C4-2B (cell line): Measurements from ENCODE around the gene QDPR.

ENCODE experiments used
- ZFX ChIP-seq: fragments of 450-650 bp; IDR thresholded peaks from 2 replicates; pipeline ENCODE4 v1.6.1; 2017
- TF ChIP-seq, protein P1 (sequence below): fragments of 450-650 bp; conservative IDR thresholded peaks from 2 replicates; pipeline ENCODE4 v1.5.1; 2017; ENCODE audit warnings: mild to moderate bottlenecking

DNA sequence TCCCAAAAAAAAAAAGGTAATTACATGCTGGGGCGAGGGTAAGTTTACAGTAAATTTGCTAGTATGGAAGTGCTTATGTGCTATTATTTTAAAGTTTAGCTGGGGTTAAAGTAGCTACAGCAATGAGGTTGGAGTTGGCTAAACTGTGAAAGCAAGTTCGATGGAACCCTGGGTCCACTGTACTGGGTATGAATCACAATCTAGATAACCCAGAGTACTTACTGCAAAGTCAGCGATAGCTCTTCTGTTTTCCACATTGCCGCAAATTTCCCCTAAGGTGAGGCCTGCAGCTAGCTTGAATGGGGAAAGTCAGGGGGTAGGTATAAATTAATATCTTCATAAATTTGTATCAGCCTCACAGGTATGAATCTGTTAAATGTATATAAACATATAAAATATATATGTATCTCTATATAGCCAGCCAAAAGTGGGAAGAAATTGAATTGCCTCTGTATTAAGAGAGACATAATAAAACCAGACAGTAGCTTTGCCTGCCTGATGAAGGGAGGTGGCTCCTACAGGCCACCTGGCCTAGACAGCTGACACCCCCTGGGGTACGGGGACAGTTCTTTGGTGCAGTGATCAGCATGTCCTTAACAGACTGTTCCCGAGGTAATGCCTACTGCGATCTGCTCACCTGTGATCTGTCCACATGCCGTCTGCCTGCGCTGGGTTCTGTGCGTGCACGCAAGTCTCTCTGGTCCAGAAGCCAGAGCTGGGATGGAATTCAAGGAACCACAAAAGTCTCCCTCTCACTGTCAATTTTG is 33.7 kb upstream of the QDPR start:
- TF ChIP-seq, protein P1, sequence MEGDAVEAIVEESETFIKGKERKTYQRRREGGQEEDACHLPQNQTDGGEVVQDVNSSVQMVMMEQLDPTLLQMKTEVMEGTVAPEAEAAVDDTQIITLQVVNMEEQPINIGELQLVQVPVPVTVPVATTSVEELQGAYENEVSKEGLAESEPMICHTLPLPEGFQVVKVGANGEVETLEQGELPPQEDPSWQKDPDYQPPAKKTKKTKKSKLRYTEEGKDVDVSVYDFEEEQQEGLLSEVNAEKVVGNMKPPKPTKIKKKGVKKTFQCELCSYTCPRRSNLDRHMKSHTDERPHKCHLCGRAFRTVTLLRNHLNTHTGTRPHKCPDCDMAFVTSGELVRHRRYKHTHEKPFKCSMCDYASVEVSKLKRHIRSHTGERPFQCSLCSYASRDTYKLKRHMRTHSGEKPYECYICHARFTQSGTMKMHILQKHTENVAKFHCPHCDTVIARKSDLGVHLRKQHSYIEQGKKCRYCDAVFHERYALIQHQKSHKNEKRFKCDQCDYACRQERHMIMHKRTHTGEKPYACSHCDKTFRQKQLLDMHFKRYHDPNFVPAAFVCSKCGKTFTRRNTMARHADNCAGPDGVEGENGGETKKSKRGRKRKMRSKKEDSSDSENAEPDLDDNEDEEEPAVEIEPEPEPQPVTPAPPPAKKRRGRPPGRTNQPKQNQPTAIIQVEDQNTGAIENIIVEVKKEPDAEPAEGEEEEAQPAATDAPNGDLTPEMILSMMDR, result no peak
- no peak for TF ChIP-seq ZFX
